H9 (cell line): ENCODE data around the gene MMP15. TPM values are rescaled to one million over a fixed set of nuclear protein-coding genes. Genes with fewer than 3 reads are reported as not detected.

Experiments
- DNase-seq: peaks from one replicate; pipeline ENCODE4 v3.0.0-alpha.2; 2017
- H2AFZ ChIP-seq: one replicate; pipeline ENCODE4 v1.6.1; 2013; ENCODE audit warnings: mild to moderate bottlenecking, low read length, control low read depth, moderate library complexity
- H2AK5ac ChIP-seq: 2 replicates; pipeline ENCODE4 v1.6.1; 2013; ENCODE audit warnings: low read length, control low read depth, mixed read lengths; ENCODE audit not compliant: insufficient read length
- H2BK120ac ChIP-seq: one replicate; pipeline ENCODE4 v1.6.1; 2013; ENCODE audit warnings: low read depth, mild to moderate bottlenecking, low read length, control low read depth, inconsistent platforms; ENCODE audit not compliant: poor library complexity, severe bottlenecking
- H2BK12ac ChIP-seq: 2 replicates; pipeline ENCODE4 v1.6.1; 2013; ENCODE audit warnings: low read length, control low read depth, mixed read lengths, low read depth; ENCODE audit not compliant: insufficient read length
- H2BK15ac ChIP-seq: 2 replicates; pipeline ENCODE4 v1.6.1; 2013; ENCODE audit warnings: low read depth, low read length, control low read depth
- H2BK20ac ChIP-seq: one replicate; pipeline ENCODE4 v1.6.1; 2013; ENCODE audit warnings: low read depth, mild to moderate bottlenecking, low read length, control low read depth, inconsistent platforms; ENCODE audit not compliant: poor library complexity, severe bottlenecking
- H2BK5ac ChIP-seq: 2 replicates; pipeline ENCODE4 v1.6.1; 2013; ENCODE audit warnings: low read length, control low read depth, mixed read lengths; ENCODE audit not compliant: insufficient read length
- H3K14ac ChIP-seq: 2 replicates; pipeline ENCODE4 v1.6.1; 2013; ENCODE audit warnings: low read length, control low read depth; ENCODE audit not compliant: insufficient read depth
- H3K18ac ChIP-seq: 2 replicates; pipeline ENCODE4 v1.6.1; 2013; ENCODE audit warnings: low read depth, mild to moderate bottlenecking, mixed read lengths, low read length, control low read depth; ENCODE audit not compliant: insufficient read length
- H3K23ac ChIP-seq: 2 replicates; pipeline ENCODE4 v1.6.1; 2013; ENCODE audit warnings: low read length, control low read depth, mixed read lengths, low read depth; ENCODE audit not compliant: insufficient read length
- H3K23me2 ChIP-seq: 2 replicates; pipeline ENCODE4 v1.6.1; 2013; ENCODE audit warnings: low read depth, mild to moderate bottlenecking, mixed read lengths, low read length, control low read depth; ENCODE audit not compliant: insufficient read length, poor library complexity, severe bottlenecking
- H3K27ac ChIP-seq: 2 replicates; pipeline ENCODE4 v1.5.1; 2013; ENCODE audit warnings: low read length, control low read depth, mixed read lengths, low read depth; ENCODE audit not compliant: insufficient read length
- H3K27me3 ChIP-seq: 2 replicates; pipeline ENCODE4 v1.6.1; 2013; ENCODE audit warnings: low read length, control low read depth, inconsistent platforms; ENCODE audit not compliant: insufficient read depth
- H3K4ac ChIP-seq: 2 replicates; pipeline ENCODE4 v1.6.1; 2013; ENCODE audit warnings: low read depth, mild to moderate bottlenecking, control low read depth, inconsistent platforms, low read length, moderate library complexity
- H3K4me1 ChIP-seq: 2 replicates; pipeline ENCODE4 v1.6.1; 2013; ENCODE audit warnings: low read length, control low read depth, inconsistent platforms; ENCODE audit not compliant: insufficient read depth
- H3K4me2 ChIP-seq: 2 replicates; pipeline ENCODE4 v1.6.1; 2013; ENCODE audit warnings: low read length, control low read depth, mixed read lengths; ENCODE audit not compliant: insufficient read length, insufficient read depth
- H3K56ac ChIP-seq: 2 replicates; pipeline ENCODE4 v1.6.1; 2013; ENCODE audit warnings: low read depth, mild to moderate bottlenecking, mixed read lengths, low read length, control low read depth; ENCODE audit not compliant: insufficient read length
- H3K79me1 ChIP-seq: 2 replicates; pipeline ENCODE4 v1.6.1; 2013; ENCODE audit warnings: low read depth, mild to moderate bottlenecking, moderate library complexity, low read length, control low read depth, inconsistent platforms; ENCODE audit not compliant: insufficient read depth, poor library complexity, severe bottlenecking
- H3K79me2 ChIP-seq: 2 replicates; pipeline ENCODE4 v1.6.1; 2013; ENCODE audit warnings: low read length, control low read depth, inconsistent platforms; ENCODE audit not compliant: insufficient read depth
- H3K9ac ChIP-seq: 2 replicates; pipeline ENCODE4 v1.6.1; 2013; ENCODE audit warnings: low read length, control low read depth, mixed read lengths; ENCODE audit not compliant: insufficient read length; ENCODE audit errors: extremely low read depth
- H3K9me3 ChIP-seq: one replicate; pipeline ENCODE4 v1.6.1; 2013; ENCODE audit warnings: low read depth, low read length, inconsistent platforms; ENCODE audit not compliant: control insufficient read depth
- H3T11ph ChIP-seq: one replicate; pipeline ENCODE4 v1.6.1; 2013; ENCODE audit warnings: mild to moderate bottlenecking, low read length, control low read depth, inconsistent platforms
- H4K20me1 ChIP-seq: one replicate; pipeline ENCODE4 v1.6.1; 2013; ENCODE audit not compliant: control insufficient read depth, insufficient read length, insufficient read depth
- H4K5ac ChIP-seq: 2 replicates; pipeline ENCODE4 v1.6.1; 2013; ENCODE audit warnings: low read depth, mild to moderate bottlenecking, mixed read lengths, low read length, control low read depth; ENCODE audit not compliant: insufficient read length
- H4K8ac ChIP-seq: replicated peaks from 2 replicates; pipeline ENCODE4 v1.6.1; 2013; ENCODE audit warnings: low read length, control low read depth, mixed read lengths, low read depth; ENCODE audit not compliant: insufficient read length
- H4K91ac ChIP-seq: 2 replicates; pipeline ENCODE4 v1.6.1; 2013; ENCODE audit warnings: low read depth, mild to moderate bottlenecking, moderate library complexity, mixed read lengths, low read length, control low read depth; ENCODE audit not compliant: insufficient read length
- H3K27ac Mint-ChIP-seq, 3 experiments: 2 replicates in 2 of 3; 3 replicates in 1 of 3; pipeline ENCODE4 v1.8.0; 2020 to 2021; ENCODE audit warnings: mixed read lengths in 3 of 3, mild to moderate bottlenecking in 1 of 3, moderate library complexity in 1 of 3
- H3K27me3 Mint-ChIP-seq: 2 replicates; pipeline ENCODE4 v1.8.0; 2021; ENCODE audit warnings: low read depth, mild to moderate bottlenecking, moderate library complexity, mixed read lengths
- H3K36me3 Mint-ChIP-seq, 3 experiments: 2 replicates in 2 of 3; 3 replicates in 1 of 3; pipeline ENCODE4 v1.8.0; 2020 to 2021; ENCODE audit warnings: low read depth in 3 of 3, mixed read lengths in 3 of 3; ENCODE audit not compliant: insufficient read depth in 1 of 3
- H3K4me1 Mint-ChIP-seq, 2 experiments: 2 replicates each; pipeline ENCODE4 v1.8.0; 2020; ENCODE audit warnings: mixed read lengths in 2 of 2
- H3K4me3 Mint-ChIP-seq, 2 experiments: 2 replicates in 1 of 2; 3 replicates in 1 of 2; pipeline ENCODE4 v1.8.0; 2020 to 2021; ENCODE audit warnings: mild to moderate bottlenecking in 2 of 2, mixed read lengths in 2 of 2, moderate library complexity in 1 of 2
- H3K9me3 Mint-ChIP-seq, 2 experiments: 2 replicates in 1 of 2; 3 replicates in 1 of 2; pipeline ENCODE4 v1.8.0; 2020; ENCODE audit warnings: mild to moderate bottlenecking in 2 of 2, mixed read lengths in 2 of 2, moderate library complexity in 1 of 2
- CTCF ChIP-seq: fragments of 200-600 bp; sonication (generic); conservative IDR thresholded peaks from 3 replicates; pipeline ENCODE4 v1.8.0; 2021; ENCODE audit warnings: antibody characterized with exemption, mild to moderate bottlenecking
- WGBS: extraction: QIAGEN DNeasy Blood & Tissue Kit; methylation state at CpG from one replicate; pipeline ENCODE4 v1.1.7; 2013; ENCODE audit warnings: missing lambda C conversion rate, low lambda C conversion rate, mixed read lengths; ENCODE audit not compliant: insufficient read length; ENCODE audit errors: extremely low coverage; 5-methylcytosine and 5-hydroxymethylcytosine counted together
- total RNA-seq: library from RNA; stranded (reverse); gene quantifications from 2 replicates; pipeline ENCODE4 v1.2.1, GENCODE V29; 2021

The MMP15 gene
- total RNA-seq, 1 experiment from 2014 or later = 32.9 TPM

GRCh38 chr16:58016840-58017446 lies 8.6 kb upstream of the MMP15 start:
- WGBS = no CpG with 5 or more reads among the region's 12 CpGs
- no peak overlapping the region for H4K91ac ChIP-seq
- H2BK5ac ChIP-seq = no peak overlapping the region
- peaks cover 4 to 9% of the 10 kb centered on the region in 2 experiments; a peak in 3 of 4 replicates for H3K4me1 Mint-ChIP-seq
- no peaks in the 10 kb centered on the region for H3K4me1 ChIP-seq
- H2BK15ac ChIP-seq = no peak overlapping the region
- H3K23me2 ChIP-seq = no peaks in the 10 kb centered on the region
- H3K79me2 ChIP-seq = no peaks in the 10 kb centered on the region
- no peak overlapping the region for H3K18ac ChIP-seq
- H3T11ph ChIP-seq = no peak overlapping the region
- no peaks in the 10 kb centered on the region for H3K27me3 Mint-ChIP-seq
- no peak overlapping the region for H3K27ac ChIP-seq
- no peak overlapping the region for H2BK12ac ChIP-seq
- no peak overlapping the region for H3K27ac Mint-ChIP-seq
- H3K4ac ChIP-seq = no peak overlapping the region
- no peak overlapping the region for H3K9ac ChIP-seq
- no peak for DNase-seq
- H3K4me3 Mint-ChIP-seq = no peak overlapping the region
- no peaks in the 10 kb centered on the region for H3K27me3 ChIP-seq
- H3K14ac ChIP-seq = no peak overlapping the region
- no peak overlapping the region for H2AFZ ChIP-seq
- no peak overlapping the region for H2BK20ac ChIP-seq
- no peaks in the 10 kb centered on the region for H4K20me1 ChIP-seq
- H3K9me3 ChIP-seq = no peaks in the 10 kb centered on the region
- no peak overlapping the region for H4K8ac ChIP-seq
- no peak overlapping the region for H3K4me2 ChIP-seq
- H3K56ac ChIP-seq = no peak overlapping the region
- H3K79me1 ChIP-seq = no peaks in the 10 kb centered on the region
- no peaks in the 10 kb centered on the region for H3K9me3 Mint-ChIP-seq
- no peak overlapping the region for H2AK5ac ChIP-seq
- H3K36me3 Mint-ChIP-seq = peaks cover 0 to 12% (median 0%) of the 10 kb centered on the region in 3 experiments; a peak in 3 of 7 replicates
- no peak overlapping the region for H4K5ac ChIP-seq
- no peak overlapping the region for H2BK120ac ChIP-seq
- no peak overlapping the region for H3K23ac ChIP-seq
- no peak for TF ChIP-seq CTCF
